Adrenal gland (tissue), 5 donors: Measurements from ENCODE around the gene KRT6B.

Source experiments
- POLR2A ChIP-seq, 2 donors: fragments of 450-650 bp; IDR thresholded peaks; one replicate each; pipeline ENCODE4 v1.6.1; 2017; ENCODE audit warnings: antibody characterized with exemption in 2 of 2, mild to moderate bottlenecking in 2 of 2, moderate library complexity in 1 of 2
- TF ChIP-seq, protein P1 (sequence below), 6 experiments: fragments of 450-650 bp in 4 of 6; fragments of 200-600 bp in 2 of 6; sonication (generic) in 1 of 6; IDR thresholded peaks; 1 replicate in 5 of 6; 2 replicates in 1 of 6; pipeline versions ENCODE4 v1.5.1 to v1.8.0; 2016 to 2021; ENCODE audit warnings: antibody characterized with exemption in 6 of 6, mild to moderate bottlenecking in 2 of 6, moderate library complexity in 1 of 6
- donor health status: DM: no; HTN: no; CAD: no.

DNA sequence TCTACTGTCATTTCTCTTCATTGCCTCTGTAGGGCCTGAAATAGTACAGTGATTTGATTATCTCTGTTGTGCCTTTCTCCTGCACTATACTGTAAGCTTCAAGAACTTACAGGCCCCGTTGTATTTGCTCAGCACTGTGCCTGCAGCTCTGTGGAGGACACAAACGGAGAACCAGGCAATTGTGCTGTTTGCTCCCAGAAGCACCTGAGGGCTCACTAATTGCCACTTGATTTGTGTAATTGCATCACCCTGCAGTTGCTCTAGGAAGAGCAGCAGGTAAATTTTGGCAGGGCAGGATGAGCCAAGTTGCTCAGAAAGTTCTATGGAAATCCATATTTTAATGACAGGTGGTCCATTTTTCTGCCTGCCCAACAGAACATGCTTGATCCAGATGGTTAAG is 34.2 kb downstream of the KRT6B start:
- TF ChIP-seq POLR2A (IDR thresholded peaks at IDR 0.05), result no peak
- TF ChIP-seq, protein P1, sequence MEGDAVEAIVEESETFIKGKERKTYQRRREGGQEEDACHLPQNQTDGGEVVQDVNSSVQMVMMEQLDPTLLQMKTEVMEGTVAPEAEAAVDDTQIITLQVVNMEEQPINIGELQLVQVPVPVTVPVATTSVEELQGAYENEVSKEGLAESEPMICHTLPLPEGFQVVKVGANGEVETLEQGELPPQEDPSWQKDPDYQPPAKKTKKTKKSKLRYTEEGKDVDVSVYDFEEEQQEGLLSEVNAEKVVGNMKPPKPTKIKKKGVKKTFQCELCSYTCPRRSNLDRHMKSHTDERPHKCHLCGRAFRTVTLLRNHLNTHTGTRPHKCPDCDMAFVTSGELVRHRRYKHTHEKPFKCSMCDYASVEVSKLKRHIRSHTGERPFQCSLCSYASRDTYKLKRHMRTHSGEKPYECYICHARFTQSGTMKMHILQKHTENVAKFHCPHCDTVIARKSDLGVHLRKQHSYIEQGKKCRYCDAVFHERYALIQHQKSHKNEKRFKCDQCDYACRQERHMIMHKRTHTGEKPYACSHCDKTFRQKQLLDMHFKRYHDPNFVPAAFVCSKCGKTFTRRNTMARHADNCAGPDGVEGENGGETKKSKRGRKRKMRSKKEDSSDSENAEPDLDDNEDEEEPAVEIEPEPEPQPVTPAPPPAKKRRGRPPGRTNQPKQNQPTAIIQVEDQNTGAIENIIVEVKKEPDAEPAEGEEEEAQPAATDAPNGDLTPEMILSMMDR (IDR thresholded peaks at IDR 0.05), result no peak
